Measurements from ENCODE around the gene ULK1.

ULK1 gene

DNA sequence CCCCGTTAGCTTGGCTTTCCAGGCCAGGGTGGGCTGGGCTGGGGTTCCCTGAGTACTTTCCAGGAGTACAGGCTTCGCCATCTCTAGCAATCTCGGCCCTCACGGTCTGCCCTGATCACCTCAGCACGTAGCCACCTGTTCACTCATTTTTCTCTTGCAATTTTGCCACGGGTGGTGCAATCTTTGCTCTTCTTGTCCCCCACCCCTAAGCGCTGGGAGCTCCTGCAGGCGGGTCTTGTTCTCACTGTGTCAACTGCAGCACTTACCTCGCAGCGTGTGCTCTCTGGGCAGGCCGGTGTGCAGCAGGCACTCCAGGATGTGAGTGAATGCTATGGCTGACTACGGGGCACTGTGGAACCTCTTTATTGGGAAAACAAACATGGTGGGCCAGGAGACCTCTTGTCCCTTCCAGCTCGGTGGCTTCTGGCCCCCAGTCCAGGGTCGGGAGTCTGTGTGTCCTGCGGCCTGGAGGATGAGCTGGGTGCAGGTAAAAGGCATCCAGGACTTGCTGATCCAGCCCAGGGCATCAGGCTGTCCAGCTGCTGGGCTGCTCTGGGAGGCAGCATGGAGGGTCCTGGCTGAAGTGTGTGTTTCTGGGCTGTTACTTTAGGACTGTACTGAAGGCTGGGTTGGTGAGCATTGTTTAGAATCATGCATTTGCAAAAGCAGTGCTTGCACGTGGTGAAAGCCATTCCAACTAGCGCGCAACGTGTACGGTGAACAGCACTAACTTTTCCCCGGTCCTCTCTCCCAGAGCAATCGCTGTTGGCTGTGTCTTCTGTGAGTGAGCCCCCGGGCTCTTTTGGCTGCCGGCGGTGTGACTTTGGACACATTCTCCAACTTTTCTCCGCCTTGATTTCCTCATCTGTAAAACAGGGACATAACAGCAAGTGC, 1.5 kb upstream of the ULK1 start:
- no peak for DNase-seq

DNA sequence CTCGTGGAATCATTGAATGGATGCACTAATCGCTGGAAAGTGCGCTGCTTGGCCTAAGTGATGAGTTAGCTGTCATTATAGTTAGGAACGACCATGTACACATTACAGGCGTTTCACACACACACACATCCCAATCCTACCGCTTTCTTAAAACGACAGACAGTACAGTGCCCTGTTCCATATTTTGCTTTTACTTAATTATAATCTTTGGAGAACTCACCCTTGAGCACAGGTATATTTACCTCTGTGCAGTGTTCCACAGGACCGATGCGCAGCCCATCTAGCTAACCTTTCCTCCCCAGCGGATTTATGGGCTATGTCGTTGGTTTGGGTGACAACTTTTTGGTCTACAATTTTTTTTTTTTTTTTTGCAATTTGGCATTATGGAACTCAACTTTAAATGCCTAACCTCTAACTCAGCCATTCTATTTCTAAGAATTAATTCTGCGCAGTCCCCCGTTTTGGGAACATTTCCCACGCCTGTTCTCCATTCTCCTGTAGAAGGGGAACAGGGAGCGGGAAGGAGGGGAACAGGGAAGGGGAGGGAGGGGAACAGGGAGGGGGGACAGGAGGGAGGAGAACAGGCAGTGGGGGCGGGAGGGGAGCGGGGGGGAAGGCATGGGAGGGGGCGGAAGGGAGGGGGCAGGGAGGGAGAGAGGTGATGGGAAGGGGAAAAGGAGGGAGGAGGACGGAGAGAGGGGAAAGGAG, 663 bp upstream of the ULK1 start:
- DNase-seq, result no peak

DNA sequence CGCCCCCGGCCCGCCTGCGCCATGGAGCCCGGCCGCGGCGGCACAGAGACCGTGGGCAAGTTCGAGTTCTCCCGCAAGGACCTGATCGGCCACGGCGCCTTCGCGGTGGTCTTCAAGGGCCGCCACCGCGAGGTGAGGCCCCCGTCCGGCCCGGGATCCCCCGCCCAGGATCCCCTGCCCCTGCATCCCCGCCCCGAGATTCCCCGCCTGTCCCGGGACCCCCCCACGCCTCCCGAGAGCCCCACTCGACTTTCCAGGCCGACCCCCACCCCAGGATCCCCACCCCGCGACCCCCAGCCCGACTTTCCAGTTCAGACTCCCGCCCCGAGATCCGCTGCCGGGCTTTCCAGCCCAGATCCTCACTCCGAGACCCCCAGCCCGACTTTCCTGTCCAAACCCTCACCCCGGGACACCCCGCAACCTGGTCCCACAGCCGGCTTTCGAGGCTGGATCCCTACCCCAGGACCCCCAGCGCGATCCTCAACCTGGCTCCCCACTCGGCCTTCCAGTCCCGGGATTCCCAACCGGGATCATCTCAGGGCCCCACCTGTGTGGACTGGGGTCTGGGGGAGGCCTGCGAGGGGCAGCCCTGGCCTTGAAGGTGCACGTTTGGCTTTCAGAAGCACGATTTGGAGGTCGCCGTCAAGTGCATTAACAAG, 688 bp downstream of the ULK1 start:
- DNase-seq, result no peak

DNA sequence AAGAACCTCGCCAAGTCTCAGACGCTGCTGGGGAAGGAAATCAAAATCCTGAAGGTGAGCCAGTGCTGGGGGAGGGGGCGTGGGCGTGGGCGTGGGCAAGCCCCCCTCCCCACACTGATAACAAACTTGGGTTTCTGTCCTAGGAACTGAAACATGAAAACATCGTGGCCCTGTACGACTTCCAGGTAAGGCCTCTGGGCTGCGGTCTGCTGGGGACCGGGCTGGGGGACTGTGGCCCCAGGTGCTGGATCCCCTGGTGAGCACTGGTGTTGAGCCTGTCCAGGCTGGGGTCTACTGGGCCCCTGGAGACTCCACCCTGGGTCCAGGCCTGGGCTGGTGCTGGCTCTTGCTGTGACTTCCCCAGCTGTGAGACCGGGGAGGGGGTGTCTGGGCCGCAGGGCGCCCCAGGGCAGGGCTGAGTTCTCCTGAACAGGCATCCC, 1.2 kb downstream of the ULK1 start:
- no peak for DNase-seq

DNA sequence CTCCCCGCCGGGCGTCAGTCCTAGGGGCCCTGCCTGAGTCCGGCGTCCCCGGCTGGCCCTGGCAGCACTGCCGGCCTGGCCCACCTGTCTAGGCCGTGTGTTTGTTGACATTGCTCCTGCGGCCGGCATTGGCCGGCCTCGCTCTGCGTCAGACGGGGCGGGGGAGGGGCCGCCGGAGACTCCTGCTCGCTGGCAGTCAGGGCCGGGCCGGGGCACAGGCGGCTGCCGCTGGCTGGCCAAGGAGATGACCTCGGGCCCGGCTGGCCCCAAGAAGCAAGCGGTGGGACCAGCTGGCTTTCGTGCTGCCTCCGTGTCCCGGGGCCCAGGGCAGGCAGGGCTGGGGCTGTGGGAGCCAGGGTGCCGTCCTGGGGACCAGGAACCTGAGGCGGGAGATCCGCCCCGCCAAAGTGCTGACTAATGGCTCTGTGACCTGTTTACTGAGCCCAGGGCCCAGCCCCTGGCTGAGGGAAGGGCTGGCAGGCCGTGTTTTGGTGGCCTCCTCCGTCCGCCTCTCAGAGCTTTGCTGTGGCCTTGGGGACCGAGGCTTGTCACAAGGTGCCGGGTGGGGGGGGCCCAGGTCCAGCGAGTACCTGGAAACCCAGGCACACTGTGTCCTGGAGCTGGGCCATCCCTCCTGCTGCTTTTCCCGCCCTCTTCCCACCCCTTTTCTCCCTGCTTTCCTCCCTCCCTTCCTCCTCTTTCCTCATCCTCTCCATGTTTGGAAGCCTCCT, 1.8 kb downstream of the ULK1 start:
- DNase-seq, result peak; percentile 65

DNA sequence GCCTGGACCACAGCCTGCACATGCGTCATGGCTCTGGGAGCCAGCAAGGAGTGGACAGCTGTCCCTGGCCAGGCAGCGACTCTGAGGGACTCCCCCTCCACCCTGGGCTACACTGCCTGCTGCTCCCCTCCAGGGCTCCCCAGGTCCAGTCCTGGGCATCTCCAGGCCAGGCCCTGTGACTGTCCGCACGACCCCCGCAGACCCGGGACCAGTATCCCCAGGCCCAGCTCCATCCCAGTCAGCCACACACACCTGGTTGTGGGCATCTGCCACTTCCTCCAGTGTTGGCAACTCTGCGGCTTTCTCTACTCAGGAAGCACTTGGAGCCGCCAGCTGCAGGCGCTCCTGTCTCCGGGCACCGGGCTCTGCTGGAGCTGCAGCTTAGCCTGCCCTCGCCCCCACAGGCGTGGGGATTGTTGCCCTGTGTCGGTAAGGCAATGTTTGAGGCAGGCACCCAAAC, 2.4 kb downstream of the ULK1 start:
- DNase-seq, result no peak

DNA sequence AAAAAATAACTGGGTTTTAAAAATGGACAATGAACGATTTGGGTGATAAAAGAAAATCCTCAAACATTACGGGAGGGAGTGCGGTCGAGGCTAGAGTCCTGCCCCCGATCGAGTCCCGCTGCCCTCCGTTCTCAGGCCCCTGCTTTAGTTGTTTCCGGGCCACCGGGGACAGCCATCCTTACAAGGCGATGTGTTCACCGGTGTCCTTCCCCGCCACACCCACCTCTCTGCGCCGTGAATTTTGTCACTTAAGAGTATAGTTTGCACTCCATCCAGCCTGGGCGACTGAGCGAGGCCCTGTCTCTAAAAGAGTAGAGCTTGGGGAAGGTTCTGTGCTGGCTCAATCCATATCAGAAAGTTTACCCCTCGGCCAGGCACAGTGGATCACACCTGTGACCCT, 2.9 kb downstream of the ULK1 start:
- no peak for DNase-seq

DNA sequence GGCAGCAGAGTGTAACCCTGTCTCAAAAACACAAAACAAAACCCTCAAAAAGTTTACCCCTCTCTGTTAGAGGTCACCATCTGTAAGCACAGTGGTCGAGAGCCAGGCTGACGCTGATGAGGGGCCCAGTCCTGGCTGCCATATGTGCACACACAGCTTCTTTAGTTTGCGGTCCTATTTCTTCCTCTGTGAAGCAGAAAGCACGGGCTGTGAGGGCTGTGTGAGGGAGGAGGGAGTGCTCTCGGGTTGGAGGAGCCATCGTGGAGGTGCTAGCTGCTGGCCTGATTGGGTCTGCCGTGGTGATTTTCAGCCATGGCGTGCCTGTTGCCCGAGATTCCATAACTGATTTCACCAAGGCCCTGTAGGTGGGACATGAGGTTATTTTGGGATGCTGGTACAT, 3.5 kb downstream of the ULK1 start:
- no peak for DNase-seq

DNA sequence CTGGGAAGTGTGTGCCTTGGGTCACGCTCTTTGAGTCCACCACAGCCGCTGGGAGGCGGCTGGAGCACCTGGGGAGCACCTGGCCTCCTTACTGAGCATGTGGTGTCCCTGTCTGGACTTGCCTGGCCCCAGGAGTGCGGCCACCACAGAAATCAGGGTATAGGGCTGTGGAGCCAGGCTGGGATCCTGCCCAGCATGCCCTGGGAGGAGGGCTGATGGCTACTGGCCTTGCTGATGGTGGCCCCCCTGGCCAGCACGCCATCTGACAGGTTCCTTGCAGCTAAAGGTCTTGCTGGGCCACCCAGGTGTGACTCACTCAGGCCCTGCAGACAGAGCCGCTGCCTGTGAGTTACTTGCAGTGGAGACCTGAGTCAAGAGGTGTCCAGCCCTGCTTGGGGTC, 6.0 kb downstream of the ULK1 start:
- DNase-seq, result no peak

DNA sequence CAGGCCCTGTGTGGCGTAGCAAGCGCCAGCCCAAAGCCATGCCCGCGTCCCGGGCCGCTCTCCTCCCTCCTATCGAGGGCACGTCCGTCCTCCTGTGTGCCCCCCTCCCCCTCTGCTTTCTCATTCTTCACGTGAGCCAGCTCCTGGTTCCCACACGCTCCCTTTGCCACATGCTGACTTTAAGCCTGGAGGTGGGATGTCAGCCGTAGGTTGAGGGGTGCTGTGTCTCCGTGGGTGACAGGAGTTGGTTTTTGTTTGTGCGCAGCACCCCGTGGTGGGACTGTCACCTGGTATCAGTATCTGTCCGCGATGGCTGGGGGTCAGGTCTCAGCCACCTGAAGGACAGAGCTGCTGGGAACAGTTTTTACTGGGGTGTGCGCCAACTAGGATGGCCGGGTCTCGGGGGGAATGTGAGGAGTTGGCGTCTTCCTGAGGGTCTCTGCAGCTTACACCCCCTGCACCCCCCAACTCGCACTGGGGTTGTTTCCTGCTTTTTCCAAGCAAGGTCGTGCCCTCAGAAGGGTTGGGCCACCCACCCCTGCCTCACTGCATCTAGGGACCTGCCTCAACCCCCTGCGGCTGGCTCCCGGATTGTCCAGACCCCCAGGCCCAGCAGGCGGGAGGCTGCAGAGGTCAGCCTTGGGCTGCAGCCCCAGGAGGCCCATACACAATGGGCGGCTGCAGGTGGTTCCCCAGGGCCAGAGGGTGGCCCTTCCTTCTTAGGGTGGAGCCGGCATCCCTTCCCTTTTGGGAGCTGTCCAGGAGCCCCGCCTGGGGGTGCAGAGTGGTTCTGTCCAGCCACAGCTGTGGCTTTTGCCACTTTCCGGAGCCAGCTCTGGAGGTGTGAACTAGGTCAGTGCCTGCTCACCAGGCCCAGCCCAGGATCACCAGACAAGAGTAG, 7.3 kb downstream of the ULK1 start:
- no peak for DNase-seq

DNA sequence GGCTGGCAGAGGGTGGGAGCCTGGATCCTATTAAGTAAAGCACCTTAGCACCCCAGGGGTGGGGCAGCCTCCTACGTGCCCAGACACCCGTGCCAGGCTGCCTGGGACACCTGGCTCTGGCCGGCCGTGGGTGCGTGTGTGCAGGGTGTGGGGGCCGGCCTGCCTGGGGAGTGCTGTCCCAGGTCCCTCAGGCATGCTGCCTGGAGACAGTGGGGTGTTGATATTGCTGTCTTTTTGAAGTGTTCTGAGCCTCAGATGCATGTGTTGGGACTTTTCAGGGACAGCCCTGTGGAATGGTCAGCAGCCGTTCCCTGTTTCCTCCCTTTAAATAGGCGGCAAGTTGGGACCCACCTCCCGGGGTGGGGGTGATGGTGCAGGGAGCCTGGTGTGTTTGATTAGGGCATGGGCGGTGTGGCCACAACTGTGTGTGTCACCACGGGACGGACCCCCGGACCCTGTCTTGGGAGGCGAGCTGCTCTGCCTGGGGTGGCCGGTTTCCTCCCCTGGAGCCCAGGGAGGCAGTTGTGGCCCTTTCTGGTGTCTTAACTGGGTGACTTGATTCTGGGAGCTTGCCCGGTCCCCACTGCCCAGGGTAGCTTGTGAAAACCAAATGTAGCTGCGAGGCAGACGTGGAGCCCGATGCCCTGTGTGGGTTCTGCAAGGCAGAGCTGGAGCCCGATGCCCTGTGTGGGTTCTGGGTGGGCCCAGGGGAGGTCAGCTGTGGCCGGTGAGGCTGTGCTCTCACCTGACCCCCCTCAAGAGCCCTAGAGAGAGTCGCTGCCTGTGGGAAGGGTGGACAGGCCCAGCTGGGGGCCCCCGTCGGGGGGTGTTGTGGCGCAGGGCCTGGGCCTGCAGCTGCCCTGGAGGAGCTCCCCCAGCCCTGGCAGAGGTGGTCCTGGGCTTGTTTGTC, 8.2 kb downstream of the ULK1 start:
- no peak for DNase-seq

DNA sequence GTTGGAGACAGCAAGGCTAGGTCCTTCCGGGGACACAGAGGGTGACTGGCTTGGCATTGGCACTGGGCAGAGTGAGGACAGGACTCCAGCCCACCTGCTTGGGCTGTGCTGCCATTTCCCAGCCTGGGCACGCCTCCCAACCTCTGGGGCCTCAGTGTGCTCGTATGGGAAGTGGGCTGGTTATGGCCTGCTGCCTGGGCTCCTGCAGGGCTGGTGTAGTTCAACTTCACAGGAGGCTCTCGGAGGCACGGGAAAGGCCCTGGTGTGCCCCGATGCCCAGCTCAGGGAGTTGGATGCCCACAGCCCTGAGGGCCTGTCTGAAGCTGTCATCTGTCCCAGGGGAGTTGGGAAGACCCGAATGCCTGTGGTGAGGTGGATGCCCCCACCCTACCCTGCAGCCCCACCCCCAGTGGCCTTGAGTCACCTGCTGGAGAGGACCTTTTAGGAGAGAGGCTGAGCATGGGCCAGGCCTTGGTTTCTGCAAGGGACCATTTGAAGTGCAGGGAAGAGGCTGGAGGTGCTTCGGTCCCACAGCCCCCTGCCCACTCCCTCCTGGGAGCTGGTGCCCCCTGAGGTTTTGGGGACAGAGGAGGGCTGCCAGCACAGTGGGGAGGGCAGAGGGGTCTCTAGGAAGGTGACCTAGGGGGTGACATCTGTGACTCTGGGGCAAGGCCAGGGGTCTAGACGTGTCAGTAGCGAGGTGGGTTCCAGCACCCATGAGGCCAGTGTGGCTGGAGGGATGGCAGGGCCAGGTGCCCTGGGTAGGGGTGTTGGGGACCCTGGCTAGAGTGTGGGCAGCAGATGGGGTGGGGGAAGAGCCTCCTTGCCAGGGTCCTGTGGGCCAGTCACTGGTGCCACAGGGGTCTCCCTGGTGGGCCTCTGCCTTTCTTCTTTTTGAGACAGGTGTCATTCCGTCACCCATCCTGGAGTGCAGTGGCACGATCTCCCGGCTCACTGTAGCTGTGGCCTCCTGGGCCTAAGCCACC, 9.1 kb downstream of the ULK1 start:
- no peak for DNase-seq

DNA sequence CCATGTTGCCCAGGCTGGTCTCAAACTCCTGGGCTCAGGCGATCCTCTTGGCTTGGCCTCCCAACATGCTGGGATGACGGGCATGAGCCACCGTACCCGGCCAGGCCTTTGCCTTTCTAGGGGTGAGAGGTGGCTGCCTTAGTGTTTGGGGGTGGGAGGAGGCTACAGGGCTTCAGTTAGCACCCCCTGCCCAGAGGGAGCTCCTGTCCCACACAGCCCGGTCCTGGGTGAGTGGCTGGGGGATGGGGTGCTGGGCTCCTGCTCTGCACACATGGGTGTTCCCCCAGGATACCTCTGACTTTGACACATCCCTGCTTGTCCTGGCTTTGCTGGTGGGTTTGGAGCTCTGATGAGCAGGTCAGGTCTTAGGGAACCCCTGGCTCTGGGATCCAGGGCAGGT, 9.9 kb downstream of the ULK1 start:
- no peak for DNase-seq

DNA sequence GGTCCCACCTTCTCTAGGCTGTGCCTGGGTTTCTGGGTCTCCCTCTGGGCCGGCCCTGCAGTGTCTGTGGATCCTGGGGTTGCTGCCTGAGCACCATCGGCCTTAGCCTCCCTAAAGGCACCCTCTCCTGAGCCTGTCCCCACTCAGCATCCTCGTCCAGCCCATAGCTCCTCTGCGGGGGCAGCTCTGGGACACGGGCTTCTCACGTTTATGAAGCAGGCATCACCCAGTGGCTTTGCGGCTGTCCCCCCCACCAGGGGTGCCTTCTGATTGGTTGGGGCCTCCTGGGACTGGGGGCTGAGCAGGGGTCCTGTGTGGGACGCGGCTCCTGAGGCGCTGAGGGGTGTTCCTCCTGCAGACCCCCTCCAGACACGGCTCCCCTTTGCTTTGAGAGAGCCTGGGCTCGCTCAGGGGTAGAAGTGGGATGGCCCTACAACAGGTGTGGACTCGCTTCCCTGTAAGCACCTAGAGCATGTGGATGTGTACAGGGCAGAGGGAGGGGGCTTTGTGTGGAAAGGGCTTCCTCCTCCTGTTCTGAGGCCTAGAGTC, 10.7 kb downstream of the ULK1 start:
- DNase-seq, result no peak

DNA sequence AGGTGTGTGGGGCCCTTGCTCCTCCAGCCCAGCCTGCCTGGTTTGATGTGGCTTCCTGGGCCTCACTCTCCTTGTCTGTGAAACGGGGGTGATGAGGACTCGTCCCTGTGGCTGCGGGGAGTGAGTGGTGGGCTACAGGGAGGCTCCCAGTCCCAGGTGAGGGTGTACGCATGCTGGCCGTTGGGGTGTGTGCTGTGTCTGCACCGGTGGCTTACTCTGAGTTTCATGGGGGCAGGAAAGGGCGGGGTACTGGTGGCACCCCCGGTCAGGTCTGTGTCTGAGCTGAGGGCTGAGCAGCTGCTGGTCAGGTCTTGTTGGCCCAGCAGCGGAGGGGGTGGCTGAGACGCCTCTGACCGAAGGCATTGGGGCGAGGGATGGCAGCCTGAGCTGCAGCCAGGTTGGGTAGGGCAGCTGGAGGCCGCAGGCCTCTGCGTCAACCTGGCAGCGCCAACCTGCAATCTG, 11.2 kb downstream of the ULK1 start:
- no peak for DNase-seq

DNA sequence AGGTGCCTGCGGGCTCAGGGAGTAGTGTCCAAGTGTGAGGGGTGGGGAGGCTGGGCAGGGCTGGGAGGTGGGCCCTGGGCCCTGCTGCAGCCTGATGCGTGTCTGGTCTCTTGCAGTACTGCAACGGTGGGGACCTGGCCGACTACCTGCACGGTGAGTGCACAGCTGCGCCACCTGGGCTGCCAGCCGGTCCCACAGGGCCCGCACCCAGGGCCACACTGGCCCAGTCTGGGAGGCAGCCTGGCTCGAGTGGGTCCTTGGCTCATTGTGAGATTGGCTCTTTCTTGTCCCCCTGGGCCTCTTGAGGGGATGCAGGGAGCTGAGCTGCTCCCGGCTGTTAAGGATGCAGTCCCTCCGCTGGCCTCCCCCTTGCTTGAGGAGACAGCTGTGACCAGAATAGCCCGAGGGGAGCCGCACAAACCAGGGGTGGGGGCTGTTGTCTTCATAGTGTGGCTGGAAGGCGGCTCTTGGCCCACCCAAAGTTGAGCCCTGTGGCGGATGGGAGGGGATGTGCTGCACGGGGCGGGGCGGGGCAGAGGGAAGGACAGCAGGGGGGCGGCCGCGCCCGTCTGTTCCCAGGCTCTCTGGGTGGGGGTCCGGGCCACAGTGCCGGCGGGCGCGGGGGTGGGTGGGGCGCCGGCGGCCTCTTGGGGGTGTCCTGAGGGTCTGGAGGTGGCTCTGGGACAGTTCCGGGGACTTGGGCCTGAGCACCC, 13.1 kb downstream of the ULK1 start:
- DNase-seq, result no peak

DNA sequence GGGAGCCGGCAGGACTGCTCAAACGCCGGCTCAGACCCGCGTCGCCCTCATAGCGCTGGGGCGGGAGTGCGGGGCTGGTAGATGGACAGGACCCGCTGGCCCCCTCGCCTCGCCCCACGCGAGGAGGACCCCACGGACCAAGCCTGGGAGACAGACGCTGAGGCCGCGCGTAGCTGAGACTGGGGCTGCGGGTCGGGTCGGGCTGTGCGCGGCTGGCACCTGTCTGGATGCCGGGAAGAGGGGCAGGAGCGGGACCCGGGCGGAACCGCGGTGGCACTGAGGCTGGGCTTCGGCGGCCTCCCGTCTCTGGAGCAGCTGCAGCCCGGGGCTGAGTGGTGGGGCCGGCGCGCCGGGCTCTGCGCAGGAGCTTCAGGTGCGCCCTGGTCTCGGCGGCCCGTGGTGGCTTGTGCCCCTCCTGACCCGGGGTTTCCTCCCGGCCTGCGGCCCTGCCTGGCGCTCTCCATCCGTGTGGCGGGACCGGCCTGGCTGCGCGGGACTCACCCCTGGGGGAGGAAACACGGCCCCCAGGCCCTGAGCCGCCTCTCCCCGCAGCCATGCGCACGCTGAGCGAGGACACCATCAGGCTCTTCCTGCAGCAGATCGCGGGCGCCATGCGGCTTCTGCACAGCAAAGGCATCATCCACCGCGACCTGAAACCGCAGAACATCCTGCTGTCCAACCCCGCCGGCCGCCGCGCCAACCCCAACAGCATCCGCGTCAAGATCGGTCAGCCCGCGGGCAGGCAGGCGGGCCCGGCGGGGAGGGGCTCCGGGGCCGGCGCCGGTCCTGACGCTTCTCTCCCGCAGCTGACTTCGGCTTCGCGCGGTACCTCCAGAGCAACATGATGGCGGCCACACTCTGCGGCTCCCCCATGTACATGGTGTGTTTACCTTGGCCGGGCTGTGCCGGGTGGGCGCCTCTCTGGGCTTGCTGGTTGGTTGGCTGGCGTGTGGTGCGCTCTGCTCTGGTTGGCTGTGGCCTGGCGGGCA, 14.0 kb downstream of the ULK1 start:
- no peak for DNase-seq

All from NCI-H1092 (cell line).